GM18508 (cell line): ENCODE measurements around the gene ZNF750.

Experiments used
- ATAC-seq: cut with Tn5 transposase; IDR thresholded peaks from one replicate; pipeline ENCODE4 v1.9.1; 2021; ENCODE audit warnings: moderate number of reproducible peaks; ENCODE audit not compliant: insufficient read depth, unreplicated experiment

The ZNF750 gene

DNA sequence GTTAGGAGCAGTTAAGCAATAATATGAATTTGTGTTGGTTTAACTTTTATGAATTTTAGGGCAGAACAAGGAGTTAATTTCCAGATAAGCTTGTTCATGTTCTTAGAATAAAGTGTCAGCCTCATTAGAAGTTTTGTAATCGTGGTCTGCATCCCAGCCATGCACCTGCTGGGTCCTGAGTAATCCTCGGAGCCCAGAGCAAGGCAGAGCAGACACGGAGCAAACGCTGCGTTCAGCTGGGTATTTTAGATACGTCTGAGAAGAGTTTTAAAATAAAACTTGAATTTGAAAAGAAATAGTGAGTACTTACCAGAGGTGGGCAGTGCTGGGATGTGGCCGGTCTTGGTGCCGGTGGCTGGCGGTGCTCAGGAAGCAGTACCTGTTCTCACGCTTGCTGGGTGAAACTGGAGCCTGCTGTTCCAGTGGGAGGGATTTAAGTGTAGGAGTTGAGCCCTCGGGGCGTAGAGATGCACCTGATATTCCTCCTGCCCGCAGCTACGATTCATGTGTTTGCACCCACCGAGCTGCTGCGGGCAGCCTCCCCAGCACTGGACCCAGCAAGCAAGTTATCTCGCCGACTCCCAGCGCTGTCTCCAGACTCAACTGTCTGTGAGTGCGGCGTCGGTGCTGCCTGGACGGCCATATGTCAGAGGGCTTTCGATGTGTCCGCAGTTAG is at the start of gene ZNF750:
TSS of gene ZNF750 (minus strand) at position 406 of the 676 bp plus-strand sequence. CDS start 7,568 bp downstream, outside the sequence.
- ATAC-seq: no peak

DNA sequence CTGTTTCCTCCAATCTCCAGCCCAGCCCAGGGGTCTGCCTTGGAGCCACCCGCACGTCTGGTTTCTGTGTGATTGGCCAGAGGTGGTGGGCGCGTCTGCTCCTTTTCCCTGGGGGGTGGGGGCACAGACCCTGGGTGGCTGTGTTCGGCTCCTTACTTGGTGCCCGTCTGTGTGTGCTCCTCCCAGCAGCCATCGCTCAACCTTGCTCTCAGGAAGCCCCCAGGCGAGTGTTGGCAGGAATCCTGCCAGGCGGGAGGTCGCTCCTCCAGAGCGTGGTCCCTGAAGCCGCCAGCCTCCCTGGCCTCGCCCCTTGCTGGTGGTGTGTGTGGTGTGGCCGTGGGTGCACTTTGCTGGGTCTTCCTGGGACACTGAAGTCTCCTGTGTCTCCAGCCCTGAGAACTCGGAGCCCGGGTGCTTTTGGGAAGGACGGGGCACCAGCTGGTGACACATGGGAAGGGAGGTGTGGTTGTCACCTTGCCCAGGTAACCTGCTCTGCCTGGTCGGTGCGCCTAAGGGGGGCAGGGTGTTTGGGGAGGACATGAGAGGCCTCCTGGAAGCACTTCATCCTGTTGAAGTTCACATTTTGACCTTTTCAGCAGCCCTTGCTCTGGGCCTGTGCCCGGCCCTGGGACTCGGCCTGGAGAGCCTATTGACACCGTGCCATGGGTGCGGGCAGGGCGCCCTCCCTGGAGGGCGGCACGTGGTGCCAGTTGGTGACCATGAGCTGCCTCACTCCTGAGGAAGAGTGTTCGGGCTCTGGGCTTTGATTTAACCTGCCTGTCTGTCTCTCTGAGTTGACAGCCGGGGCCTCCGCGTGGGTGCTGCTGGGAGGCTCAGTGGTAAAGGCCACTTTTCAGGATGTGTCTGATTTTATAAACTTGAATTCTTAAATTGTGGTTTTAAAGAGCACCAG is 49.0 kb upstream of the ZNF750 start:
- no peak for ATAC-seq

- no peak for ATAC-seq
Measured at GRCh38 chr17:82887255-82888164, 47.7 kb upstream of the ZNF750 start.

GRCh38 chr17:82884970-82885353 is 45.1 kb upstream of the ZNF750 start:
- no peak for ATAC-seq

- no peak for ATAC-seq
Measured at GRCh38 chr17:82884341-82884969, 44.6 kb upstream of the ZNF750 start.

DNA sequence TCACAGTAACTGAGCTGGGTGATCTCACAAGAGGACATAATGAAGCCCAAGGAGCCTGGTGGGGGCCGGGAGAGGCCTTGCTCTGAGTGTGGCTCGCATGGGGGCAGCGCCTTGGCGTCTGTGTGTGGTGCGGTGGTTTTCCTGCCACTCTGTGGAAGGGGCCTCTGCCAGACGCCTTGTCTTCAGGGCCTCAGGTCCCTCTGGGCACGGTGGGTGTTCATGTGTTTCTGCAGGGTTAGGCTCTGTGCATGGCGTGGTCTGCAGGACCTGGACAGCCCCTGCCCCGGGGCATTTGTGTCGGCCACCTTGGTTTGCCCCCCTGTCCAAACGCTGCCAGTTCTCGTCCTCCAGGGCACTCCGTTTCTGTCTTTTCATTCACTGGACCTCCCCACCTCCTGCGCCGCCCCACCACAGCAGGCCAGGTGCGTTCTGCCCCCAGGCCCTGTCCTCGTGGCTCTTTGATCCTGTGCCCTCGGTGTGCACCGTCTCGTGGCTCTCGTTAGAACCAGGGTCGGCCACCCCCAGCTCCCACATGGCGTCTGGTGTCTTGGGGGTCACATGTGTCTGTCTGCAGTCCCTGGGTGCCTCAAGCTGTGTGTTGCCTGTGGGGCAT is 43.7 kb upstream of the ZNF750 start:
- no peak for ATAC-seq

GRCh38 chr17:82882715-82883418 is 43.0 kb upstream of the ZNF750 start:
- no peak for ATAC-seq

DNA sequence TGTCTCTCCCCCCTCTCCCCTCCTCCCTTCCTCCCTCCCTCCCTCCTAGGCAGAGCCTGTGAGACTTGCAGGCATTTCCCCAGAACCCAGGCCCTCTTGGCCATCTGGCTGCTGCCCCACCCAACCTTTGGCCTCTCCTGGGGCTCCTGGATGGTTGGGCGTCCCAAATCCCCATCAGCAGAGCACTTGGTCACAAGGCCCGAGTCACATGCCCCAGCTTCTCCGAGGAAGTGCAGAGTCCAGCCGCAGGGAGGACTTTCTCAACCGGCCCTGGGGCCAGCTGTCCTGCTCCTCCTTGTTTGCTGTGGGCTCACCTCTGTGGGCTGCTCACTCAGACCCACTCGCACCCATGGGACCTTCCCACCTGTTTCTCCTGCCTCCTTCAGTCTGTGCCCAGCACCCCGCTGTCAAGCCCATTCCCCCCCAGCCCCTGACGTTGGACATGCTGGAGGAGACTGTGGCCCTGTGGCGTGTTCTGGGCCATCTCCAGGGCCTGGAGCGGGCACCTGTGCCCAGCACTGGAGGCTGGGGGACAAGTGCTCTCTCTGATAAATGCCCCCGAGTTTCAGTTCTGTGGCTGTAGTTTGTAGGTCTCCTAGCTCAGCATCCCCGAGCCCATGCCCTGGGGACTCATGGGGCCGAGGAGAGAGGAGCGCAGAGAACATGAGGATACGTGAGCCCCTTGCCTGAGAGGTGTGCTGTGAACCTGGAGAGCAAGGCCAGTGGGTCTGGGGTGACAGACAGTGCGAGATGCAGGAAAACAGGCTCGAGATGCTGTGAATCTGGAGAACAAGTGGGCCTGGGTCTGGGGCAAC is 42.3 kb upstream of the ZNF750 start:
- no peak for ATAC-seq

GRCh38 chr17:82881324-82881823 is 41.6 kb upstream of the ZNF750 start:
- no peak for ATAC-seq

- no peak for ATAC-seq
Measured at GRCh38 chr17:82880620-82881323, 41.0 kb upstream of the ZNF750 start.

DNA sequence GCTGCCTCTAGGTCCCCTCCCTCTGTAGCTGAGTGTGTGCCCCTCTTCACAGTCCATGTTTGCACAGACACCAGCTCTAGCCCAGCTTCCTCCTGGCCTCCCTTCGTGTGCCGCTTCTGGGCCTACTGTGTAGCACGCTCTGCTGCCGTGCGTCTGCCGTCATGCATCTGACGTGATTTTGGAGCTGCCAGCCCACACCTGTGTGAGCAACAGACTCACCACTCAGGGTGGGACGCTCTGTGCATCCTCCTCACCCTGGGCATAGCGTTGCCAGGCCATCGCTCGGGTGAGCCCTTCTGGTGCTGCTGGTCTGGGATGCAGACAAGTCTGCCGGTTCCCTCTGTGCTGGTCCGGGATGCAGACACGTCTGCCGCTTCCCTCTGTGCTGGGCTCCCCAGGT is 39.4 kb upstream of the ZNF750 start:
- no peak for ATAC-seq

DNA sequence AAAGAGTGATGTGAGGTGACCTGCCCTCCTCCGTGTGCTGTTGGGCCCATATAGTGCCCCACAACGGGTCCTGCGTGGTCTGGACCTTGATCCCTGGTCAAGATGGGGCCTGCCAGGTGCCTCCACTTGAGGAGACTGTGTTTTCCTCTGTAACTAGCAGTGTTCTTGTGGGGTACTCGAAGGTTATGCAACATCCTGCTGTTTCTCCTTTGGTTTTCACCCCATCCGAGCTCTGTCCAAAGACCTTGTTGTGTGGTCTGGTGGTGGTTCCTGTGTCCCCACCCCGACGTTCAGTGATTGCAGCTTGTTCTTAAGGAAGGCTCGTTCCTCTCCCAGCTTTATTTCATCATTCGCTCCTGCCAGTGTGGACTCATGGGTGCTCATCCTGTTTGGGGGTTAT is 38.7 kb upstream of the ZNF750 start:
- no peak for ATAC-seq

DNA sequence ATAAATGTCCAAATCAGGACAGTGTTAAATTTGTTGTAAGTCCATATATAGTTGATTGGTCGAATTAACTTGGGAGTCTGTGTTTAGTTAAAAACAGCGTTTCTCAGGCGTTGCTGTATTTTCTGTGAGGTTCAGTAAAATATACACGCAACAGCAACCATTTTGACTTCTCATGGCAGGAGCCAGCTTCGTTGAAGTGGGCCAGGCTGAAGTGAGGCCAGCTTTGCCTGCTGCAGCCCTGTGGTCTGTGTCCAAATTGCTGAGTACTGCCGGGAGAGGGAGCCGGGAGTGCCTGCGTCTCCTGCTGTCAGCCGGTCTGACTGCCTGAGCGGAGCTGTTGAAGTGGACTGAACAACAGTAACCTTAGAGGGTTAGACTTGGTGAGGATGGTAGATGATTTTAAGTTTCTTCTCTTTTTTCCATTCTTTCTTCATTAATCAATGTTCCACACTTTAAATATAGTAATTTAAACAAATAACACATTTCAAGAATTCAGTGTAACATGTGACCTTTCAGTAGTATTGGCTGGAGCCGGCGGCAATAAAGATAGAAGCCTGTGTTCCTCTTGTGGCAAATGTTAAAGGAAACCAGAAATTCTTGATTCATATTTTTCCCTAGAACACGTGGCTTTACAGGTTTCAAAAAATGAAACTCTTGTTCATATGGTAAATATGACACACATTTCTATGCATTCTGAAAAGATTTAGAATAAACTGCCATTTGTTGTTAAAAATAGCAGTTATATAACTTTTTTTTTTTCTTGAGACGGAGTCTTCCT is 37.0 kb upstream of the ZNF750 start:
- no peak for ATAC-seq

DNA sequence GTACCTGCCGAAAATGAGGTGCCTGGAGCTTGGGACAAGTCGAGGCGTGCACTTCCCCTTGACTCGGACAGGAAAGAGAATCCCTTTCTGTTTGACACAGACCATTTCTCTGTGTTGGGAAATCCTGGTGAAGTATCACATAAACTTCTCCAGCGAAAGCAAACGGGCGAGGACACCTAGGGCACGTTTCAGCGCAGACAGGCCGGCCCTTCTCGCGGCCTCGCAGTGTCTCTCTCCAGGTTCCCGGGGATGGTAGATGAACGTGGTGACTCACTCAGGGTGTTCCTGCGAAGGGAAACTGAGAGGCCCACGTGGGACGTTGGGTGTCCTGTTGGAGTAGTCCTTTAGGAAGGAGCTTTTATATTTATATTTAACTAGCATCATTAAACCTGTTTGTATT is 36.3 kb upstream of the ZNF750 start:
- no peak for ATAC-seq

DNA sequence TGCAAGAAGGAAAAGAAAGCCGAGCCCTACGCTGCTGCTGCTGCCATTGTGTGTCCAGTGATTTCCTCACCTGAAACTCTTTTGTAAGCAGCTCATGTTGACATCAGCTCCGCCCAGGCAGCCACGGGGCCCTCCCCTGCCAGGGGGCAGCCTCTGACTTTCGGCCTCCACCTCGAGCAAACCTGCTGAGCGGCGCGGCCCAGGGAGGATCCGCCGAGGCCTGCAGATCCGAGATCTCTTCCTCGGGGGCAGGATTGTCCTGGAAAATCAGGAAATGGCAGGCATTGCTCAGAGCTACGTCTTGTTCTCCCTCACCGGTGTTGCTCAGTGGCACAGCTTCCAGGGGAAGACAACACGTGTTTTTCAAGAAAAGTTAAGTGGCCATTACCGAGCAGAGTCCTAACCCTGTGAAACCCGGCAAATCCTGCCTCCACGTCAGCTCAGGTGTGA is 35.6 kb upstream of the ZNF750 start:
- ATAC-seq: no peak

DNA sequence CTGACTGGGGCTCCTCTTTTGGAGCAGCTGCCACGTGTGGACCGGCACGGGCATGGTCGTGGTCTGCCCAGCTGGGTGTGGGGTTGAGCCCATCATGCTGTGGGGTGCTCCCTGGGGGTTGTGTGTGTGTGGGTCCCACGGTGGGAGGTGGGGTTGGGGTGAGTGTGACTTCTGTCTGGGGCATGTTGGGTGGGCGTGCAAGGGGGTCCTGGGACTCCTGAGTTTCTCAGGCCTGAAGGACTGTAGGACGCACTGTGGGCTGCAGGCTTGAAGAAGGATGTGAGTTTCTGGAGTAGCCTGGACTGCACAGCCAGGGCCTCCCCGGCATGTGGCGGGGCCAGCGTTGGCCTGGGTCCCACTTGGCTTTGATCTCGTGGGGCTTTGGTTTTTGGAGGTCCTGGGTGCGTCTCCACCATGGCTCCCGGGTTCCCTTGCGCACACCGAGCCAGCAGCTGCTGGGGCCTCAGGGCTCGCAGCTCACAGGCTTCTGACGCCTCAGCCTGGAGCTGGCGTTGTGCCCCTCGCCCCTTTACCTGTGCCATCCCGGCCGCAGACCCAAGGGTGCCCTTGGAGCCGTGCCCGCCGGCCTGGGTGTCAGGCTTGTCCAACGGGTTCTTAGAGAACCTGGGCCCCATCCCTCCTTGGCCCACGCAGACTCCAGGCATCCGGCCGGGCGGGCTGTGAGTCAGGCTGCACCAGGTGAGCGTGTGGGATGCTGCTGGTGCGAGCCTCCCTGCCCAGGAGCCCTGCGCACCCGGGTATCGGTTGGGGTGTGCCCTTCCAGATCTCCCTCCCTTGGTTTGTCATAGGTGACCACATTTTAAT is 34.4 kb upstream of the ZNF750 start:
- ATAC-seq: no peak
